Gastroesophageal sphincter (tissue), 3 donors: ENCODE measurements around the gene USP31.

Experiments used
- CTCF ChIP-seq, 4 experiments: fragments of 200-600 bp in 2 of 4; fragments of 450-650 bp in 2 of 4; sonication (generic) in 1 of 4; IDR thresholded peaks; one replicate each; pipeline ENCODE4 v1.5.1; 2017 to 2019; ENCODE audit warnings: antibody characterized with exemption in 4 of 4, mild to moderate bottlenecking in 2 of 4, moderate library complexity in 2 of 4
- POLR2AphosphoS5 ChIP-seq: sonication (generic); formaldehyde crosslinking; IDR thresholded peaks from one replicate; pipeline ENCODE4 v1.6.1; 2017; ENCODE audit warnings: antibody characterized with exemption

- no peak for TF ChIP-seq CTCF (IDR thresholded peaks at IDR 0.05)
- TF ChIP-seq POLR2AphosphoS5, result no peak
These were observed 74.8 kb downstream of the USP31 start for GRCh38 chr16:23074423-23074822.
